Measurements from ENCODE around the gene PTX4. TPM values are rescaled to one million over a fixed set of nuclear protein-coding genes. Genes with fewer than 3 reads are reported as not detected.

PTX4 gene
- total RNA-seq, 4 donors from 2014 or later = not detected

GRCh38 chr16:1447965-1448364 is 40.8 kb downstream of the PTX4 start:
- DNase-seq = no peak
- 99% methylated on average over 8 of the region's 11 CpGs; no CpG with 5 or more reads in 1 of the 2 donors for WGBS, 2 donors
- H3K27ac ChIP-seq = no peak overlapping the region
- no peaks in the 10 kb centered on the region for H3K4me1 ChIP-seq
- TF ChIP-seq POLR2A (IDR thresholded peaks at IDR 0.05) = no peak
- TF ChIP-seq, protein P1, sequence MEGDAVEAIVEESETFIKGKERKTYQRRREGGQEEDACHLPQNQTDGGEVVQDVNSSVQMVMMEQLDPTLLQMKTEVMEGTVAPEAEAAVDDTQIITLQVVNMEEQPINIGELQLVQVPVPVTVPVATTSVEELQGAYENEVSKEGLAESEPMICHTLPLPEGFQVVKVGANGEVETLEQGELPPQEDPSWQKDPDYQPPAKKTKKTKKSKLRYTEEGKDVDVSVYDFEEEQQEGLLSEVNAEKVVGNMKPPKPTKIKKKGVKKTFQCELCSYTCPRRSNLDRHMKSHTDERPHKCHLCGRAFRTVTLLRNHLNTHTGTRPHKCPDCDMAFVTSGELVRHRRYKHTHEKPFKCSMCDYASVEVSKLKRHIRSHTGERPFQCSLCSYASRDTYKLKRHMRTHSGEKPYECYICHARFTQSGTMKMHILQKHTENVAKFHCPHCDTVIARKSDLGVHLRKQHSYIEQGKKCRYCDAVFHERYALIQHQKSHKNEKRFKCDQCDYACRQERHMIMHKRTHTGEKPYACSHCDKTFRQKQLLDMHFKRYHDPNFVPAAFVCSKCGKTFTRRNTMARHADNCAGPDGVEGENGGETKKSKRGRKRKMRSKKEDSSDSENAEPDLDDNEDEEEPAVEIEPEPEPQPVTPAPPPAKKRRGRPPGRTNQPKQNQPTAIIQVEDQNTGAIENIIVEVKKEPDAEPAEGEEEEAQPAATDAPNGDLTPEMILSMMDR (IDR thresholded peaks at IDR 0.05) = no peak
- no peaks in the 10 kb centered on the region for H3K27me3 ChIP-seq
- no peaks in the 10 kb centered on the region for H3K9me3 ChIP-seq
- H3K36me3 ChIP-seq = peaks cover 0 to 78% (median 34%) of the 10 kb centered on the region in 3 donors
- H3K4me3 ChIP-seq = no peak overlapping the region
- intact Hi-C loops (cut with DNase I) = no loop called here

DNA sequence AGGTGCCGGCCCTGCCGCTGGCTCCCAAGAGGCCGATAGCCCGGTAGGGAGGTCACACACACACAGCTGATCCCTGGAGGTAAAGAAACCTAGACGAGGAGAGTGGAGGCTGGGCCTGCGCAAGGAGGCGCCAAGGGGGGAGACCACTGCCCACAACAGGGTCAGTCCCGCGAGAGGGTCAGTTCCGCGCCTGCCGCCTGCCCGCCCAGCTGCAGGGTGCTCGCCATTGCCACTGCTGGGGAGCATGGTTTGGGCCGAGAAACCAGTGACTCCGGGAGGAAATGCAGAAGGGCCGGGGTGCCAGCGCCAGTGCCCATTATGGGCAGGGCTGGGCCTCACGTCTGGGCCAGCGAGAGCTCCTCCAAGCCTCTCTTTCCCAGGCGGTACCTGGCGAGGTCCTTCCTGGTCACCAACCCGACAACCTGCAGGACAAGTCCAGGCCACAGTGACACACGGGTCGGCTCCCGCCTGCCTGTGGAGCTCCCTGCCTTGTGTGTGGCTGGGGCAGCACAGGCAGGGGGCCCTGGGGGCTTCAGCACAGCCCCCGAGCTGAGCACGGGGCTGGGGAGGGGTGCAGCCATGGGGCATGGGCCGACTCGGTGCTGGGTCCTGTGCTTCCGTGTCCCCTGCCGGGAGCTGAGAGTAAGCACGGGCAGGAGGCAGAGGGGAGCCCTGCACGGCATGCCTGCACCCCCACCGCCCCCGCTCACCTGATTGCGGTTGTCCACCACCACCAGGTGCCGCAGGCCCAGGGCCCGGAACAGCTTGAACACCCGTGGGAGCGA is 42.3 kb downstream of the PTX4 start:
- Histone ChIP-seq H3K36me3 (peaks cover 0 to 63% (median 22%) of the 10 kb centered on the region in 3 donors), H3K27ac (no peak overlapping the region), H3K27me3 (no peaks in the 10 kb centered on the region), H3K4me1 (no peaks in the 10 kb centered on the region), H3K9me3 (no peaks in the 10 kb centered on the region), H3K4me3 (no peak overlapping the region)
- WGBS, 2 donors = 90% methylated on average over 4 of the region's 41 CpGs; no CpG with 5 or more reads in 1 of the 2 donors
- DNase-seq = no peak
- intact Hi-C loops (cut with DNase I) = no loop called here
- TF ChIP-seq POLR2A (IDR thresholded peaks at IDR 0.05) = no peak
- TF ChIP-seq, protein P1 (IDR thresholded peaks at IDR 0.05) = no peak

GRCh38 chr16:1445518-1446203 is 43.1 kb downstream of the PTX4 start:
- Histone ChIP-seq H3K27ac (no peak overlapping the region), H3K9me3 (no peaks in the 10 kb centered on the region), H3K27me3 (no peaks in the 10 kb centered on the region), H3K36me3 (peaks cover 0 to 55% (median 13%) of the 10 kb centered on the region in 3 donors), H3K4me3 (no peak overlapping the region), H3K4me1 (no peaks in the 10 kb centered on the region)
- TF ChIP-seq POLR2A (IDR thresholded peaks at IDR 0.05) = no peak
- TF ChIP-seq, protein P1 (IDR thresholded peaks at IDR 0.05) = no peak
- no peak for DNase-seq
- 90% methylated on average over 2 of the region's 25 CpGs; no CpG with 5 or more reads in 1 of the 2 donors for WGBS, 2 donors
- intact Hi-C loops (cut with DNase I) = no loop called here

- TF ChIP-seq POLR2A (IDR thresholded peaks at IDR 0.05) = no peak
- TF ChIP-seq, protein P1 (IDR thresholded peaks at IDR 0.05) = no peak
- H3K4me3 ChIP-seq = no peak overlapping the region
- H3K27me3 ChIP-seq = no peaks in the 10 kb centered on the region
- intact Hi-C loops (cut with DNase I) = no loop called here
- peaks cover 0 to 47% (median 6%) of the 10 kb centered on the region in 3 donors for H3K36me3 ChIP-seq
- 81 to 86% methylated on average over 10 to 16 of the region's 48 CpGs for WGBS, 2 donors
- H3K9me3 ChIP-seq = no peaks in the 10 kb centered on the region
- DNase-seq = no peak
- H3K27ac ChIP-seq = no peak overlapping the region
- no peaks in the 10 kb centered on the region for H3K4me1 ChIP-seq
These were observed 43.8 kb downstream of the PTX4 start for GRCh38 chr16:1444730-1445517.

Data from esophagus squamous epithelium (tissue), 5 donors.